Fibroblast of peridontal ligament (primary cell): ENCODE data around the gene CACNG8.
A peak's percentile ranks its signal among the peaks of the same experiment; 100 is the strongest.

ENCODE experiments used
- DNase-seq: peaks from one replicate; pipeline ENCODE4 v3.0.0-alpha.2; 2010; ENCODE audit errors: extremely low read depth

CACNG8 gene

GRCh38 chr19:54035215-54036178 lies 72.8 kb downstream of the CACNG8 start:
- peak; percentile 94 for DNase-seq

GRCh38 chr19:54036542-54036941 lies 73.8 kb downstream of the CACNG8 start:
- peak; percentile 5 for DNase-seq
